Transverse colon (tissue), 4 donors: ENCODE data around the gene BRF1. TPM values are rescaled to one million over a fixed set of nuclear protein-coding genes. Genes with fewer than 3 reads are reported as not detected.

Source experiments
- DNase-seq: peaks from one replicate; pipeline ENCODE4 v3.0.0-alpha.2; 2019
- H3K27ac ChIP-seq, 4 donors: fragments of 200-600 bp; sonication (generic); 2 replicates each; pipeline ENCODE4 v1.5.1; 2016 to 2018; ENCODE audit warnings: inconsistent platforms in 4 of 4
- H3K27me3 ChIP-seq: fragments of 200-600 bp; sonication (generic); 2 replicates; pipeline ENCODE4 v1.5.1; 2017; ENCODE audit warnings: inconsistent platforms
- H3K36me3 ChIP-seq, 4 donors: fragments of 200-600 bp; sonication (generic); 2 replicates each; pipeline ENCODE4 v1.5.1; 2017 to 2019; ENCODE audit warnings: inconsistent platforms in 4 of 4
- H3K4me1 ChIP-seq, 4 donors: fragments of 200-600 bp; sonication (generic); 2 replicates each; pipeline ENCODE4 v1.5.1; 2017 to 2020; ENCODE audit warnings: inconsistent platforms in 4 of 4
- H3K4me3 ChIP-seq, 4 donors: fragments of 200-600 bp; sonication (generic); 1 replicate in 1 of 4; 2 replicates in 3 of 4; pipeline versions ENCODE4 v1.5.1 to v1.6.1; 2017 to 2019; ENCODE audit warnings: inconsistent platforms in 4 of 4
- H3K9me3 ChIP-seq, 2 donors: fragments of 200-600 bp; sonication (generic); 2 replicates each; pipeline ENCODE4 v1.5.1; 2017 to 2019; ENCODE audit warnings: inconsistent platforms in 2 of 2
- EP300 ChIP-seq: sonication (generic); formaldehyde crosslinking; IDR thresholded peaks from one replicate; pipeline ENCODE4 v1.6.1; 2017; ENCODE audit warnings: antibody characterized with exemption, low read depth
- POLR2A ChIP-seq: fragments of 450-650 bp; IDR thresholded peaks from one replicate; pipeline ENCODE4 v1.6.1; 2016; ENCODE audit warnings: antibody characterized with exemption, mild to moderate bottlenecking, moderate library complexity
- POLR2AphosphoS5 ChIP-seq, 3 donors: sonication (generic); formaldehyde crosslinking; IDR thresholded peaks; one replicate each; pipeline ENCODE4 v1.6.1; 2016; ENCODE audit warnings: antibody characterized with exemption in 3 of 3
- whole genome bisulfite sequencing, 2 donors: methylation state at CpG; one replicate each; pipeline ENCODE4 v1.1.5; 2018; ENCODE audit warnings: low coverage in 1 of 2; 5-methylcytosine and 5-hydroxymethylcytosine counted together
- in situ Hi-C, 4 donors: fragments of 200-750 bp; cut with MboI; loops; one replicate each; pipeline versions ENCODE4 v1.15.0 to v1.15.1; 2017; ENCODE audit warnings: low sequenced_read_pairs in 3 of 4, low pct_ligation_motif_present in 1 of 4, low pct_unique_long_range_greater_than_20kb in 1 of 4
- intact Hi-C: fragments of 100-400 bp; cut with DNase I; formaldehyde crosslinking; loops from one replicate; pipeline ENCODE4 v1.15.1; 2023; ENCODE audit warnings: low total_unique reads
- total RNA-seq, 4 donors: library from RNA; depleted of rRNA; stranded (reverse); fragments of >200 nt; gene quantifications; one replicate each; pipeline ENCODE4 v1.1.0, GENCODE V29; 2016
- TF ChIP-seq, protein P1 (sequence below), 5 experiments: fragments of 200-600 bp in 3 of 5; fragments of 450-650 bp in 2 of 5; sonication (generic) in 3 of 5; IDR thresholded peaks; 1 replicate in 2 of 5; 2 replicates in 3 of 5; pipeline ENCODE4 v1.5.1; 2016 to 2017; ENCODE audit warnings: antibody characterized with exemption in 5 of 5, inconsistent platforms in 3 of 5, mild to moderate bottlenecking in 2 of 5, moderate library complexity in 1 of 5

The BRF1 gene
- total RNA-seq, 4 donors from 2014 or later = 36.2 to 93.9 (median 62.6) TPM

DNA sequence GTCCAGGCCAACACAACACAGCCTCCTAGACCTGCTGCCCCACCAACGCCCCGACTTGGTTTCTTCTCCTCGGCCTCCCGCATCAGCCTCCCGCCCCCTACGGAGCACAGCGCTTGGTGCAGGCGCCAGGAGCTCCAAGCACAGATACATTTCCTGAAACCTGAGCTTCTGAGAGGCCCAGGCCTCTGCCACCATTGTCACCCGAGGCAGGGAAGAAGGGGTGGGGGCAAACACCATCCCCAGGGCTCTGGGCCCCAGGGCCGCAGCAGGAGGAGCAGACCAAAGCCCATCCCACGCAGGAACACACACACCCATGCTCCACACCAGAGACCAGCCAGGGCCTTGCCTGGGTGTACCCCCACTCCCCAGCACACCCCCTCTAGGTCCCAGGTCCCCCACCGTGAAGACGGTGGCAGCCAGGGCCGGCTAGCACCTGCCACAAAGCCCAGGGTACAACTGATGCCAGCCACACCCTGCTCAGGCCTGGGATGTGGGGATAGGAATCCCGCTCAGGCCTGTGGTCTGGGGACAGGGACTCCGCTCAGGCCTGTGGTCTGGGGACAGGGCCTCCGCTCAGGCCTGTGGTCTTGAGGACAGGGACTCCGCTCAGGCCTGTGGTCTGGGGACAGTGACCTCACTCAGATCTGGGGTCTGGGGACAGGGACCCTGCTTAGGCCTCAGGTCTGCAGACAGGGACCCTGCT lies 137.6 kb downstream of the BRF1 start:
- intact Hi-C loops = no loop called here
- no peaks in the 10 kb centered on the region for H3K9me3 ChIP-seq
- H3K27me3 ChIP-seq = peaks cover 13% of the 10 kb centered on the region
- in situ Hi-C loops = no loop called here
- H3K36me3 ChIP-seq = no peaks in the 10 kb centered on the region
- TF ChIP-seq POLR2A (no peak), POLR2AphosphoS5 (IDR thresholded peaks at IDR 0.05) (no peak)
- no peak for DNase-seq
- H3K4me1 ChIP-seq = peaks cover 0 to 18% (median 12%) of the 10 kb centered on the region in 4 donors
- H3K27ac ChIP-seq = no peak overlapping the region
- 92% methylated on average over 17 of the region's 18 CpGs; no CpG with 5 or more reads in 1 of the 2 donors for WGBS, 2 donors
- no peak overlapping the region for H3K4me3 ChIP-seq

DNA sequence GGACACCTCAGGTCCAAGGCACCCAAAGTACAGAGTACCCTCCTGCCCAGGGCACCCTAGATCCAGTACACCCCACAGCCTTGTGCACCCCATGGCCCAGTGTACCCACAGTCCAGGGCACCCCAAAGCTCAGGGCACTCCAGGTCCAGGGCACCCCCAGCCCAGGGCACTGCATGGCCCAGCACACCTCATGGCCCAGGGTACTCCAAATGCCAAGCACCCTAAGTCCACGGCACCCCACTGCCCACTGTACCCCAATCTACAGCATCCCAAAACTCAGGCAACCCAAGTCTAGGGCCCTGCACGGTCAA lies 138.2 kb downstream of the BRF1 start:
- Histone ChIP-seq H3K4me3 (no peak overlapping the region), H3K27me3 (peaks cover 10% of the 10 kb centered on the region), H3K36me3 (no peaks in the 10 kb centered on the region), H3K9me3 (no peaks in the 10 kb centered on the region), H3K4me1 (peaks cover 0 to 15% (median 8%) of the 10 kb centered on the region in 4 donors), H3K27ac (no peak overlapping the region)
- intact Hi-C loops = no loop called here
- in situ Hi-C loops = no loop called here
- DNase-seq = no peak
- 100% methylated on average over 1 of the region's 2 CpGs; no CpG with 5 or more reads in 1 of the 2 donors for WGBS, 2 donors
- TF ChIP-seq POLR2AphosphoS5 (IDR thresholded peaks at IDR 0.05) (no peak), EP300 (no peak), POLR2A (no peak)
- TF ChIP-seq, protein P1, sequence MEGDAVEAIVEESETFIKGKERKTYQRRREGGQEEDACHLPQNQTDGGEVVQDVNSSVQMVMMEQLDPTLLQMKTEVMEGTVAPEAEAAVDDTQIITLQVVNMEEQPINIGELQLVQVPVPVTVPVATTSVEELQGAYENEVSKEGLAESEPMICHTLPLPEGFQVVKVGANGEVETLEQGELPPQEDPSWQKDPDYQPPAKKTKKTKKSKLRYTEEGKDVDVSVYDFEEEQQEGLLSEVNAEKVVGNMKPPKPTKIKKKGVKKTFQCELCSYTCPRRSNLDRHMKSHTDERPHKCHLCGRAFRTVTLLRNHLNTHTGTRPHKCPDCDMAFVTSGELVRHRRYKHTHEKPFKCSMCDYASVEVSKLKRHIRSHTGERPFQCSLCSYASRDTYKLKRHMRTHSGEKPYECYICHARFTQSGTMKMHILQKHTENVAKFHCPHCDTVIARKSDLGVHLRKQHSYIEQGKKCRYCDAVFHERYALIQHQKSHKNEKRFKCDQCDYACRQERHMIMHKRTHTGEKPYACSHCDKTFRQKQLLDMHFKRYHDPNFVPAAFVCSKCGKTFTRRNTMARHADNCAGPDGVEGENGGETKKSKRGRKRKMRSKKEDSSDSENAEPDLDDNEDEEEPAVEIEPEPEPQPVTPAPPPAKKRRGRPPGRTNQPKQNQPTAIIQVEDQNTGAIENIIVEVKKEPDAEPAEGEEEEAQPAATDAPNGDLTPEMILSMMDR (IDR thresholded peaks at IDR 0.05) = no peak

DNA sequence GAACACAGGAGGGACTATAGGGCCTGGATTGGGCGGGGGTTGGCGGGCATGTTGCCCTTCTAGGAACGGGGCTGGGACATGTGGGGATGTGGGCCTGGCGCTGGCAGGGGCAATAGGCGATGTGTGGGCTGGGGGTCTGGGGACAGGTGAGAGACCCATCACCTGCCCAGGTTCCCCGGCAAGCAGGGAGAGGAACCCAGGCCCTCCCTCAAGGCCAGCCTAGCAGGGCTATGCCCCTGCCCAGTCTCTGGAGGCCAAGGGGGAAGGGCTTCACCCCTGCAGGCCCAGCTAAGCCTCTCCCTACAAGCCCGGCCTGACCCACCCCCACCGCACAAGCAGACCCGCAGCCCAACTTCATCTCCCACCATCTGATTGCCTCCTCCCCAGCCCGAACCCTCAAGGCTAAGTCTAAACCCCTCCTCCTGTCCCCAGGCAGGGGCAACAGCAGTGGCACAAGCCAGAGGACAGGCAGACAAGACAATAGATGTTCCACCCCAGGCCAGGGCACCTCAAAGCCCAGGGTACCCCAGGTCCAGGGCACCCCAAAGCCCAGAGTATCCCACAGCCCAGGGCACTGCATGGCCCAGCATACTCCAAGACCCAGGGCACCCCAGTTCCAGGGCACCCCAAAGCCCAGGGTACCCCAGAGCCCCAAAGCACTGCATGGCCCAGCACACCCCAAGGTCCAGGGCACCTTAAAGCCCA lies 138.7 kb downstream of the BRF1 start:
- no peak overlapping the region for H3K27ac ChIP-seq
- H3K4me3 ChIP-seq = no peak overlapping the region
- no peak for TF ChIP-seq POLR2AphosphoS5 (IDR thresholded peaks at IDR 0.05)
- TF ChIP-seq EP300 = no peak
- no peak for TF ChIP-seq POLR2A
- TF ChIP-seq, protein P1 (IDR thresholded peaks at IDR 0.05) = no peak
- peaks cover 7% of the 10 kb centered on the region for H3K27me3 ChIP-seq
- 97% methylated on average over 7 of the region's 10 CpGs; no CpG with 5 or more reads in 1 of the 2 donors for WGBS, 2 donors
- DNase-seq = no peak
- in situ Hi-C loops (no loop called here), intact Hi-C loops (no loop called here)
- no peaks in the 10 kb centered on the region for H3K36me3 ChIP-seq
- H3K4me1 ChIP-seq = peaks cover 0 to 12% (median 7%) of the 10 kb centered on the region in 4 donors
- no peaks in the 10 kb centered on the region for H3K9me3 ChIP-seq

DNA sequence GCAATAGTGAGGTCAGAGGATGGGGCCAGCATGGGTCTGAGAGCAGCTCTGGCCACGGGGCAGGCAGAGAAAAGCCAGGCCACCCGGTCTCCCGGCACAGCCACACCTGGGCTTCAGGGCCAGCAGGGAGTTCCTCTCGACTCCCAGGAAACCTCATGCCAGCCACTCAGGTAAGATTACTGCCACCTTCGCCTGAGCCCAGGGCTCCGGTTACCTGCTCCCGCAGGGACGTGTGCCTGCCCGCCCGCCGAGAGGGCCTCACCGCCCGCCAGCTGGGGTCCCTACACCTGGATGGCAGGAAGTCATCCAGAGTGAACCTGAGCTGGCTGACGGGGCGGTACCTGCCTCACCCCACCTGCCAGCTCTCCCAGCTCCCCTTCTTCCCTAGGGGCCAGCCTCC lies 139.5 kb downstream of the BRF1 start:
- peaks cover 0 to 10% (median 6%) of the 10 kb centered on the region in 4 donors for H3K4me1 ChIP-seq
- 82% methylated on average over 13 of the region's 15 CpGs; no CpG with 5 or more reads in 1 of the 2 donors for WGBS, 2 donors
- H3K27me3 ChIP-seq = no peaks in the 10 kb centered on the region
- no peaks in the 10 kb centered on the region for H3K9me3 ChIP-seq
- intact Hi-C loops (no loop called here), in situ Hi-C loops (no loop called here)
- H3K36me3 ChIP-seq = no peaks in the 10 kb centered on the region
- no peak overlapping the region for H3K4me3 ChIP-seq
- H3K27ac ChIP-seq = no peak overlapping the region
- TF ChIP-seq POLR2AphosphoS5 (IDR thresholded peaks at IDR 0.05) (no peak), POLR2A (no peak), EP300 (no peak)
- TF ChIP-seq, protein P1 (IDR thresholded peaks at IDR 0.05) = no peak
- no peak for DNase-seq
